ENCODE data around the gene COL24A1.

GRCh38 chr1:86149591-86149990 is 7.0 kb downstream of the COL24A1 start:
- no peak for TF ChIP-seq CTCF (IDR thresholded peaks at IDR 0.05; ENCODE audit: low read length)
- no peak for TF ChIP-seq EZH2 (IDR thresholded peaks at IDR 0.05; ENCODE audit: borderline replicate concordance, low read length)

All from OCI-LY1 (cell line).